WERI-Rb-1 (cell line): ENCODE measurements around the gene GATA5.

Experiments
- DNase-seq: peaks from one replicate; pipeline ENCODE4 v3.0.0-alpha.2; 2020
- H3K27ac ChIP-seq: fragments of 250-450 bp; sonication (Bioruptor Pico); 2 replicates; pipeline ENCODE4 v1.5.1; 2020; ENCODE audit warnings: mild to moderate bottlenecking, moderate library complexity
- H3K27me3 ChIP-seq: fragments of 250-450 bp; sonication (Bioruptor Pico); 2 replicates; pipeline ENCODE4 v1.5.1; 2021; ENCODE audit warnings: mild to moderate bottlenecking, low read depth, moderate library complexity; ENCODE audit not compliant: insufficient read depth, severe bottlenecking
- H3K36me3 ChIP-seq: fragments of 250-450 bp; sonication (Bioruptor Pico); 2 replicates; pipeline ENCODE4 v1.5.1; 2020; ENCODE audit warnings: mild to moderate bottlenecking, moderate library complexity
- H3K4me3 ChIP-seq: 2 replicates; pipeline ENCODE4 v1.5.1; 2011; ENCODE audit warnings: low read depth, mild to moderate bottlenecking, control low read depth, low read length
- H3K9me3 ChIP-seq: fragments of 250-450 bp; sonication (Bioruptor Pico); 2 replicates; pipeline ENCODE4 v1.5.1; 2021; ENCODE audit warnings: mild to moderate bottlenecking, moderate library complexity; ENCODE audit not compliant: severe bottlenecking
- TF ChIP-seq, protein P1 (sequence below): IDR thresholded peaks from 2 replicates; pipeline ENCODE4 v1.5.1; 2011; ENCODE audit warnings: low read depth, mild to moderate bottlenecking, control low read depth, inconsistent platforms, low read length

Gene GATA5

GRCh38 chr20:62476056-62476838, 452 bp upstream of the GATA5 start:
- no peaks in the 10 kb centered on the region for H3K27me3 ChIP-seq
- H3K9me3 ChIP-seq: no peaks in the 10 kb centered on the region
- no peak for DNase-seq
- H3K27ac ChIP-seq: no peak overlapping the region
- no peaks in the 10 kb centered on the region for H3K36me3 ChIP-seq
- TF ChIP-seq, protein P1, sequence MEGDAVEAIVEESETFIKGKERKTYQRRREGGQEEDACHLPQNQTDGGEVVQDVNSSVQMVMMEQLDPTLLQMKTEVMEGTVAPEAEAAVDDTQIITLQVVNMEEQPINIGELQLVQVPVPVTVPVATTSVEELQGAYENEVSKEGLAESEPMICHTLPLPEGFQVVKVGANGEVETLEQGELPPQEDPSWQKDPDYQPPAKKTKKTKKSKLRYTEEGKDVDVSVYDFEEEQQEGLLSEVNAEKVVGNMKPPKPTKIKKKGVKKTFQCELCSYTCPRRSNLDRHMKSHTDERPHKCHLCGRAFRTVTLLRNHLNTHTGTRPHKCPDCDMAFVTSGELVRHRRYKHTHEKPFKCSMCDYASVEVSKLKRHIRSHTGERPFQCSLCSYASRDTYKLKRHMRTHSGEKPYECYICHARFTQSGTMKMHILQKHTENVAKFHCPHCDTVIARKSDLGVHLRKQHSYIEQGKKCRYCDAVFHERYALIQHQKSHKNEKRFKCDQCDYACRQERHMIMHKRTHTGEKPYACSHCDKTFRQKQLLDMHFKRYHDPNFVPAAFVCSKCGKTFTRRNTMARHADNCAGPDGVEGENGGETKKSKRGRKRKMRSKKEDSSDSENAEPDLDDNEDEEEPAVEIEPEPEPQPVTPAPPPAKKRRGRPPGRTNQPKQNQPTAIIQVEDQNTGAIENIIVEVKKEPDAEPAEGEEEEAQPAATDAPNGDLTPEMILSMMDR: no peak
- H3K4me3 ChIP-seq: no peak overlapping the region

DNA sequence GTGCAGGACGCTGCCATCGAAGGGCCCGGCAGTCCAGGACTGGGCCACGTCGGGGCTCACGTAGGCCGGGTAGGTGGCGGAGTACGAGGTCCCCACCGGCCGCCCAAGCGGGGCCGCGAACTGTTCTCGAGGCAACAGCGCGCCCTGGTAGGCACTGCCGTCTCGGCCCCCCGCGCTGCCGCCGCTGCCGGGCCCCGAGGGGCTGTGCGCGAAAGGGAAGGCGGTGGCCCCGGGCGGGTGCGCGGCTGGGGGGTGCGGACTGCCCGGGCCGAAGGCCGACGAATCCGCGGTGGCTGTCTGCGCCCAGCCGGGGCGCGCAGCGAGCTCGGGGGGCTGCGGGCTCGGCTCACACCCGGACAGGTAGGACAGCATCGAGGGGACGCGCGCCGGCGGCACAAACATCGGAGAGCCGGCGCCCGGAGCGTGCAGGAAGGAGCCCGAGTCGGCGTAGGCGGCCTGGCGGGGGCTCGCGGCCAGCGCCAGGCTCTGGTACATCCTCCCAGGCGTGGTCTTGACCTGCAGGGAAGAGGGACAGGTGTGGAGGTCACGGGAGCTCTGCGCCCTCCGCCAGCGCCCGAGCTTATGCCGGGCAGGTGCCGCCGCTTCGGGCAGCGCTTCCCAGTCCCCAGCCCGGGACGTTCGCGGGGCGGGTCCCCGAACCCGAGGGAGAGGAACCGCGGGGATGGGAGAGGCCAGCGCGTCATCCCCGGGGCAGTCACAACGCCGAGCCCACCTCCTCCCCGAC, 596 bp downstream of the GATA5 start:
- no peak for DNase-seq

GRCh38 chr20:62474604-62475026, 1.2 kb downstream of the GATA5 start:
- H3K36me3 ChIP-seq: no peaks in the 10 kb centered on the region
- H3K27me3 ChIP-seq: no peaks in the 10 kb centered on the region
- no peak overlapping the region for H3K27ac ChIP-seq
- H3K9me3 ChIP-seq: no peaks in the 10 kb centered on the region
- no peak overlapping the region for H3K4me3 ChIP-seq
- DNase-seq: no peak
- TF ChIP-seq, protein P1: no peak

More for the DNA sequence above, 596 bp downstream of the GATA5 start:
- H3K4me3 ChIP-seq: no peak overlapping the region
- H3K27ac ChIP-seq: no peak overlapping the region
- no peaks in the 10 kb centered on the region for H3K27me3 ChIP-seq
- H3K9me3 ChIP-seq: no peaks in the 10 kb centered on the region
- TF ChIP-seq, protein P1: no peak
- H3K36me3 ChIP-seq: no peaks in the 10 kb centered on the region

DNA sequence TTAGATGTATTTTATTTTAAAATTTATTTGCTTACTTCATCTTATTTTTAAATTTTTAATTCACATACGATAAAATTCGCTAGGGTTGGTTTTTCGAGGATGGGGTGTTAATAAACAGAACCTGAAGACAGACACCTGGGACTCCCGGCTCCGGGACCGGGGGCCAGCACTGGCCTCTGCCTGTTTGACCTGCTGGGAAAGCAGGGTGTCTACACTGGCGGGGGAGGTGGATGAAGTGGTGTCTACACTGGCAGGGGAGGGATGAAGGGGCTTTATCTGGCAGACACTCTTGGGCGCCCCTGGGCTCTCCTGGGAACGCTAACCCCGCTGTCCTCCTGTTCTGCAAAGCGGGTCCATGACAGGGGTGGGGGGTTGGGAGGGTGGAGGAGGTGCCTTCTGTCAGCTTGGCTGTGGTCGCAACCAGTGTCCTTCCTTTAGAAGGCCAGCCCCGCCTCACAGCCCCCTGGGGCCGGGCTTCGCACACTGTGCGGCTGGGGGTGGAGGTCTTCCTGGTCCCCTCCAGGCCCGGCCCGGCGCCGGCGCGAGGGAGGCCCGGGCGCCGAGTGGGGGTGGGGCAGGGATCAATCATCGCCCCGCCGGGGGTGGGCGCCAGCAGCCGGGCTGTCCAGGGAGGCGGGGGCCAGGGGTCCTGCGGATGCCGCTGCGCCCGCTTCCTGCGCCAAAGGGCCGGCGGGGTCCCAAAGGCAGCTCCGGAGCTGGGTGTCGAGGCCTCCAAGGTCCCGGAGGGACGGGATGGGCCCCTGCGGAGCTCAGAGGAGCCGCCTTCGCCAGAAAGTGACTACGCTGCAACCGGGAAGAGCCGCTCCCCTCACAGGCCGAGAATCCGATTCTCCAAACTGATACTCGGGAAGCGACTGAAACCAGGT, 1.8 kb downstream of the GATA5 start:
- TF ChIP-seq, protein P1: no peak
- Histone ChIP-seq H3K27ac (no peak overlapping the region), H3K9me3 (no peaks in the 10 kb centered on the region), H3K4me3 (no peak overlapping the region), H3K36me3 (no peaks in the 10 kb centered on the region), H3K27me3 (no peaks in the 10 kb centered on the region)
- no peak for DNase-seq

DNA sequence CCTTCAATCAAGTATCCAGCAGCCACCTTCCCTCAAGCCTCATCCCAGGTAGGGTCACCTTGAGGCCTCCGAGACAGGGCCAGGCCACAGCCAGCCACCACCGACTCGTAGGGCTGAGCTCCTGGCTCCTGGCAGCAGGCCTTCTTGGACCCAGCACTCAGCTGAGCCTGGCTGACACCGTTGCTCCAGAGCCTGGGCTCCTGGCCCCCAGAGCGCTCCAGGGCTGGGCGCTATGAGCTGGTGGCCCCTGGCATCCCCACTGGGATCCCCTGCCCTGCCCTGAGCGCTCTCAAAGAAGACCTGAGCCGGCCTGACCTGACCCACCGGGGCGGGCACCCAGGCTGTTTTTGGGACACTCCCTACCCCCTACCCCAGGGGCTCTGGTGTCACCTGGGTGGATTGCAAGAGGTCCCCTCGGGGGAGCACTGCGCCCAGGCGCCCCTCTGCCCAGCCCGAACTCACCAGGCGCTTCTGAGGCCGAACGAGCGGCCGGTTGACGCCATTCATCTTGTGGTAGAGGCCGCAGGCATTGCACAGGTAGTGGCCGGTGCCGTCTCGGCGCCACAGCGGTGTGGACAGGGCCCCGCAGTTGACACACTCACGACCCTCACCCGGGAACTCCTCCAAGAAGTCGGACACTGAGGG, 2.7 kb downstream of the GATA5 start:
- no peak for DNase-seq
- no peak overlapping the region for H3K27ac ChIP-seq
- TF ChIP-seq, protein P1: no peak
- no peaks in the 10 kb centered on the region for H3K9me3 ChIP-seq
- H3K27me3 ChIP-seq: no peaks in the 10 kb centered on the region
- no peak overlapping the region for H3K4me3 ChIP-seq
- no peaks in the 10 kb centered on the region for H3K36me3 ChIP-seq
